ENCODE data around the gene TSHZ3. TPM values are rescaled to one million over a fixed set of nuclear protein-coding genes. Genes with fewer than 3 reads are reported as not detected.

Gene TSHZ3
- polyA plus RNA-seq (ENCODE audit: insufficient read depth in 1 of 5, insufficient read length in 5 of 5, low replicate concordance in 1 of 5): 10 to 100 TPM; 31.2 to 43.1 (median 35.2) TPM
- long read RNA-seq, donor 1, full-length matches to known transcripts: 10 of 10 reads
- long read RNA-seq, donor 1, partial matches to known transcripts: 0 of 10 reads
- long read RNA-seq, donor 1, other reads (novel, unspliced or antisense): 0 of 10 reads
- long read RNA-seq, donor 2, full-length matches to known transcripts: 9 of 9 reads
- long read RNA-seq, donor 2, partial matches to known transcripts: 0 of 9 reads
- long read RNA-seq, donor 2, other reads (novel, unspliced or antisense): 0 of 9 reads
- long read RNA-seq, donor 3, full-length matches to known transcripts: 3 of 3 reads
- long read RNA-seq, donor 3, partial matches to known transcripts: 0 of 3 reads
- long read RNA-seq, donor 3, other reads (novel, unspliced or antisense): 0 of 3 reads
- long read RNA-seq, donor 4, full-length matches to known transcripts: 16 of 16 reads
- long read RNA-seq, donor 4, partial matches to known transcripts: 0 of 16 reads
- long read RNA-seq, donor 4, other reads (novel, unspliced or antisense): 0 of 16 reads
- long read RNA-seq, donor 5, full-length matches to known transcripts: 14 of 14 reads
- long read RNA-seq, donor 5, partial matches to known transcripts: 0 of 14 reads
- long read RNA-seq, donor 5, other reads (novel, unspliced or antisense): 0 of 14 reads
- long read RNA-seq, donor 6, full-length matches to known transcripts: 15 of 15 reads
- long read RNA-seq, donor 6, partial matches to known transcripts: 0 of 15 reads
- long read RNA-seq, donor 6, other reads (novel, unspliced or antisense): 0 of 15 reads
- long read RNA-seq, donor 7, full-length matches to known transcripts: 13 of 13 reads
- long read RNA-seq, donor 7, partial matches to known transcripts: 0 of 13 reads
- long read RNA-seq, donor 7, other reads (novel, unspliced or antisense): 0 of 13 reads
- long read RNA-seq, donor 8, full-length matches to known transcripts: 9 of 9 reads
- long read RNA-seq, donor 8, partial matches to known transcripts: 0 of 9 reads
- long read RNA-seq, donor 8, other reads (novel, unspliced or antisense): 0 of 9 reads

GRCh38 chr19:31349160-31349881, at the start of gene TSHZ3:
Gene TSHZ3, minus strand, starts transcription at chr19:31349436. Its CDS starts 217 bp downstream, at chr19:31349219.
- peak; percentile 88 to 89 for DNase-seq

DNA sequence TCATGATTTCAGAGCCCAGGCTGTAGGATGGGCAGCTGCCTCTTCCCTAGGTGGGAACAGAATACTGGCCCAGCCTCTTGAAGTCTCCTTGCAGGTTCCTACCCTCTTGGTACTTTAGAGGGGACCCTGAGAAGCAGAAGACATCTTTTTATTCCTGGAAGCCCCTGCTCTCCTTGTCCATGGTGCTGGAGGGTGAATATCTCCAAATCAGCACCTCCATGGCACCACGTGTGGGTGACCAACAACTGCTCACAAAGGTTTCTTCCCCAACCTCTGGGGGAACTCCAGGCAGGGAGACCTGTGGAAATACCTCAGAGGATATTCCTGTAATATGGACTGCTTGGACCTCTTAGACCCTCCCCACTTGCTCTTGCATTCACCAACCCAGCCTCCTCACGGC, 48.1 kb upstream of the TSHZ3 start:
- no peak for DNase-seq

DNA sequence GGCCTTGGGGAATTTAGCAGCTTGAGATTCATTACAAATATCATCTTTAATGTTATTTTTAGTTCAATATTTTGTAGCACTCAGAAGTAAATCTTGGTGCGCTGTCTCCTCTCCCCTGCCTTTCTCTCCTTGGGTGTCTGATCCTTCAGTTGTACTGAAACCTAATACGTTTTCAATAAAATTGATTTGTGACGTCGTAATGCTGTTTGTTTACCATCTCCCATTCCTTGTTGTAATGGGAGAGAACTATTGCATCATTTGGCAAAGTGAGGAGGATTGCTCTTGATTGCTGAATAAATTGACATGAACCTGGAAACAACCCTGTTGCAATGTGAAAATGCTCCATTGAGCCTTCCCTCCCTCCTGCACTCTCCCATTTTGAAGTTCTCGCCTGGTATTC, 43.2 kb upstream of the TSHZ3 start:
- peak; percentile 14 to 23 for DNase-seq

DNA sequence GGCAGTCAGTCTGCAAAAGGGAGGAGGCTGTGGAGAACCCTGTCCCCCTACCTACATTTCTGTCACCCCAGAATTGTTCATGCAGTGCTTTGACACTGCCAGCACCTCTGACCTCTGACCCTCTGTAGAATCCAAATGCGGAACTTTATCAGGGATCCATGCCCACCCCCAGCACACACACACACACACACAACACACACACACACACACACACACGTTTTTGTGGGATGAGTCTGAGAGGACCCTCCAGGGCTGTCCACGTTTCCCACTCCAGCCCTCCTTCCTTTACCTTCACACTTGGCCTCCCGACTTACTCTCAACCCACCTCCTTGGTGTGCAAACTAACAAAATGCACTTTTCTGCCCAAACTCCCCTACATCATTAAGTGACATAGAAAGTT, 42.3 kb upstream of the TSHZ3 start:
- DNase-seq: no peak

DNA sequence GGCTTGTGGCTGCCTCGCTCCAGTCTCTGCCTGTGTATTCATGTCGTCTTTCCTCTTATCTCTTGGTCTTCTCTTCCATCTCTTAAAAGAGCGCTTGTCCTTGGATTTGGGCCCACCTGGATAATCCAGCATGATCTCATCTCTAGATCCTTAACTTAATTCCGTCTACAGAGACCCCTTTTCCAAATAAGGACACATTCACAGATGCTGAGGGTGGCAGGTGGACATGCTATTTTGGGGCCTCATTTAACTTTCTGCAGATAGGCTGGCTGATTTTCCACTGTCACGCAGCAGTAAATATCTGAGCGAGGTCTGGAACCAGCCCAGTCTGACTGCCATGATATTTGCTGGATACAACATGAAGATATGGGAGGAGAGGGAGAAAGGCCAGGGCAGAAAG, 41.5 kb upstream of the TSHZ3 start:
- DNase-seq: no peak

- DNase-seq: no peak
Measured at GRCh38 chr19:31389874-31390273, 40.6 kb upstream of the TSHZ3 start.

DNA sequence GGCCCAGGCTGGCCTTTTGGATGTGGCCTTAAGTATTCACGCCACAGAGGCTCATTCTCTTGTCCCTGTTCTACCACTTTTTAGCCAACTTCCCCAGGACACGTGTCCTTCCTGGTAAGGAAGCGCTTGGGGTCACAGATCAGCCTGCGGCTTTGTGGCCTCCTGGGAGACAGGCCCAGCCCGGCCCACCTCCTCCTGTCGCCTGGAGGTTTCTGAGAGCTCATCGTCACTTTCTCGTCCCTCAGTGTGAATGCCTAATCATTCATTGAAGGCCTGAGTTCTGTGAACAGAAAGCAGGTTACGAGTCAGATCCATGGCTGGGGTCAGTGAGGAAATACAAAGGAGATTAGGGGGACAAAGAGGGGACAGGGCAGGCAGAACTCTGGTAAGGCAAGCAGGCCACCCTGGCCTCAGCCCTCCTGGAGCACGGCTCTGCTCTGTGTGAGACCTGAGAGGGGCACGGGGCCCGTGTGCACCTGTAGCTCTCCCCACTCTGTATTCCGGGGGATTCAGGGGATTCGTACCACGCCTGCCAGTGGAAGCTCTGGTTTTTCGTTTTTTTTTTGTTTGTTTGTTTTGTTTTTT, 38.6 kb upstream of the TSHZ3 start:
- DNase-seq: no peak

GRCh38 chr19:31386806-31387205, 37.6 kb upstream of the TSHZ3 start:
- no peak for DNase-seq

DNA sequence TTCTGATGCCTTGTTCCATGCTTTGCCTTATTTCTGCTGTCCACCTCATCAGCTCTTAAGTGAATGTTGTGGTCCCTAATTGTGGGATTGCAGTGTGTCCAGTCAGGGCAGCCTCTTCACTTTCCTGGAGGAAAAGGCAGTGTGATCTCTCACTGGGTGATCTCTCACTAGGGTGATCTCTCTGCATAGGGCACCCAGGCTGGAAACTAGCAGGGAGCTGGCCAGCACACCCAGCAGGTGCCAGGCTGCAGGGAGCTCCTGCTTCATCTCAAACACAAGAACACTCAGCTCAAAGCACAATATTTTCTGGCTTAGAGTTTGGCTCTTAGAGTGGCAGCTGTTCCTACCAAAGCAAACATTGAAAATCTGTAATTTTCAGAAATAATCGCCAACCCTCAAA, 36.5 kb upstream of the TSHZ3 start:
- no peak for DNase-seq

GRCh38 chr19:31383553-31383952, 34.3 kb upstream of the TSHZ3 start:
- no peak for DNase-seq

- no peak for DNase-seq
Measured at GRCh38 chr19:31380854-31381253, 31.6 kb upstream of the TSHZ3 start.

DNA sequence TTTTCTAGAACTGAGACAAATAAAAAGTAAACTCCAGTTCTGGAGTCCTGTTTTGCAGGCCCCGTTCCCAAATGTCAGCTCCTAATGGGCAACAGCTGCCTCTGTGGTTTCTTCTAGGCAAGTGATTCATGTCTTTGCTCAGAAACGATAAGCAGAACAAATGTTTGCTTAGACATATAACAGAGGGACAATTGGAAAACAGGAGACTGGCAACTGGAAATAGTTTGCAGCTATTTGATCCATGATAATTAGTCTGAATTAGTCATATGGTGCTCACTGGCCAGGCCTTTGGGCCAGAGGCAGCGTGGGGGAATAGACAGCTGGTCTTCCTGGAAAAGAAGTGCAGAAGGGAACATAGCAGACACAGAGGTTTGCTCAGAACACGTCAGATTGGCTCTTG, 29.2 kb upstream of the TSHZ3 start:
- peak in 1 of 2 donors; percentile 26 for DNase-seq

DNA sequence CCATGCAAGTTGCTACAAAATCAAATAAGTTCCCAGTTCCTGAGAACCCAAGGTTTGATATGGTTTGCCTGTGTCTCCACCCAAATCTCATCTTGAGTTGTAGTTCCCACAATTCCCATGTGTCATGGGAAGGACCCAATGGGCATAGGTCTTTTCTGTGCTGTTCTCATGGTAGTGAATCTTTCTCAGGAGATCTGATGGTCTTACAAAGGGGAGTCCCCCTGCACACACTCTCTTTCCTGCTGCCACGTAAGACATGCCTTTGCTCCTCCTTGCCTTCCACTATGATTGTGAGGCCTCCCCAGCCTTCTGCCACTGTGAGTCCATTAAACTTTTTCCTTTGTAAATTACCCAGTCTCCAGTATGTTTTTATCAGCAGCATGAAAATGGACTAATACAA, 28.5 kb upstream of the TSHZ3 start:
- DNase-seq: no peak

DNA sequence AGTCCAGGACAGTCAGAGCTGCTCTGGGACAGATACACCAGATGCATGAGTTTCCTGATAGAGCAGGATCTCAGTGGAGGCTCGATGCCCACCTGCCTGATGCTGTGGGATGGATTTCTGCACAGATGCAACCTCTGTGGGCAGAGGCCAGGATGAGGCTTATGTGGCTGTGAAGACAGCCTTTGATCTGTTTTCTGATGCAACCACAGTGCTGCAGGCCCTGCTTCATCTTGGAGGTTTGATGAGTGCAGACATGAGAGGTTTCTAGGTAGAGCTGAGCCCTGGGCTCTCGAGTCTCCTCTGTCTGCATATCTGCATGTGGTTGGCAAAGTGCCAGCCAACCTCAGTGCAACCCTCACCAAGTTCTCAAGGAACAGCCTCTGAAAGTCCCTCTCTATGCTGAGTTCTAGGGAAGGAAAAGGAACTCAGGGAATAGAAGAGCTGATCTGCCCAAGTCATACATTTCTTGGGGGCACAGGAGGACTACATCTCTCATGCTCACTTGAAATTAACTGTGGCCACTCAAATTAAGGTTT, 23.1 kb upstream of the TSHZ3 start:
- DNase-seq: no peak

DNA sequence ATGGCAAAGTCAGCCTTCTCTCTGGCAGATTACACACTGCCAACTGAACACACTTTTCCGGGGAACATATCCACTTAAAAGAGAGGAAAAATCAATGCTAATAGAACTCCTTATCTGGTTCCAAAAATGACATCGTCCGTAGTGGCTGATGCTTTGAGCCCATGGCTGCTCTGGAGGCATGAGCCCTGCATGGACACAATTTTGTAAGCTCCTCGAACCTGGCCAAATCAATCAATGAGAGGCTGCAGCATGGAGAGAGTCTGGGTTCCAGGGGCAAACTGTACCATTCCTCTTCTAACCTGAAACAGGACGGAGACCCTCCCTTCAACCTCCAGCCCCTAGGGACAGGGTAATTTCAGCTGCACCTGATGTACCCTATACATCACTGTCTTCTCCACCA, 21.0 kb upstream of the TSHZ3 start:
- DNase-seq: no peak

GRCh38 chr19:31364963-31365362, 15.7 kb upstream of the TSHZ3 start:
- no peak for DNase-seq

GRCh38 chr19:31361728-31362127, 12.5 kb upstream of the TSHZ3 start:
- no peak for DNase-seq

- DNase-seq: no peak
Measured at GRCh38 chr19:31357315-31357673, 8.1 kb upstream of the TSHZ3 start.

GRCh38 chr19:31356587-31357314, 7.5 kb upstream of the TSHZ3 start:
- DNase-seq: no peak

GRCh38 chr19:31355665-31356289, 6.5 kb upstream of the TSHZ3 start:
- DNase-seq: no peak

Measured in right lung (tissue), 10 donors.